NCI-H2227 treated with DMSO at 0.1 percent for 48 hours (cell line): ENCODE measurements around the gene SKI.
A peak's percentile ranks its signal among the peaks of the same experiment; 100 is the strongest.

Experiments used
- DNase-seq: peaks from one replicate; lab custom pipeline; 2025; lab: John Stamatoyannopoulos, UW

SKI gene

DNA sequence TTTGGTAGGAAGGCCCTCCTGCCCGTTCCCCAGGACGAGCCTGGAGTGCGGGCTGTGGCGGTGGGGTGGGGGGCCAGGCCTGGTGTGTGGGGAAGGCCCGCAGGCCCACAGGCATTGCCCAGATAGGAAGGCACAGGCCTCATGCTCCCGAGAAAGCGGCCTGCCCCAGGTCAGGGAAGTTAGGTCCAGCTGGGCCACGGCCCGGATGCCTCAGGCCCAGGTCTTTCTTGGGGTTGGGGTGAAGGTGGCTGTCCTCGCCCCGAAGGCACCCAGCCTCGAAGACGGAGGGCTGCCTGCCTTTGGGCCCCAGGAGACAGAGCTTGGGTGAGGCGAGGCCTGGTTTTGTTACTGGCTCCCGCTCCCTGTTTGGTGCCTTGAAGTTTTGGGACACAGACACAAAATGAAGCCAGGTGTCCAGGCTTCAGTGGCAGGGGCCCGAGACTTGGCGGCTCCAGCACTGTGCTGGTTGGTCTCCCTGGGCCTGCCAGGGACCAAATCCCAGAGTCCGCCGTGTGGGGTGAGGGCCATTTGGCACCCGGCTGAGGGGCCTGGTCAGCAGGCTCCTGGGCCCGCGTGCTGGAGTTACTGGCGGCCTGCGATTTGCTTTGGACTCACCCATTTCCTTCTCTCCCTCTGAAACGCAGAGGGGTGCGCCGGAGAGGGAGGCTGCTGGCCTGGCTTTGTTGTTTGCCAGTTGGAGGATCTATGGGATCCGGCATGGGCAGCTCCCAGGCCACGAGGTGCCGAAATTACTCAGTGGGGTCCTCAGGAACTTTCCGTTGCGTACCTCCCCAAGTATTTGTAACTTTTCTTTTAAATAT lies 2.0 kb downstream of the SKI start:
- DNase-seq: no peak

DNA sequence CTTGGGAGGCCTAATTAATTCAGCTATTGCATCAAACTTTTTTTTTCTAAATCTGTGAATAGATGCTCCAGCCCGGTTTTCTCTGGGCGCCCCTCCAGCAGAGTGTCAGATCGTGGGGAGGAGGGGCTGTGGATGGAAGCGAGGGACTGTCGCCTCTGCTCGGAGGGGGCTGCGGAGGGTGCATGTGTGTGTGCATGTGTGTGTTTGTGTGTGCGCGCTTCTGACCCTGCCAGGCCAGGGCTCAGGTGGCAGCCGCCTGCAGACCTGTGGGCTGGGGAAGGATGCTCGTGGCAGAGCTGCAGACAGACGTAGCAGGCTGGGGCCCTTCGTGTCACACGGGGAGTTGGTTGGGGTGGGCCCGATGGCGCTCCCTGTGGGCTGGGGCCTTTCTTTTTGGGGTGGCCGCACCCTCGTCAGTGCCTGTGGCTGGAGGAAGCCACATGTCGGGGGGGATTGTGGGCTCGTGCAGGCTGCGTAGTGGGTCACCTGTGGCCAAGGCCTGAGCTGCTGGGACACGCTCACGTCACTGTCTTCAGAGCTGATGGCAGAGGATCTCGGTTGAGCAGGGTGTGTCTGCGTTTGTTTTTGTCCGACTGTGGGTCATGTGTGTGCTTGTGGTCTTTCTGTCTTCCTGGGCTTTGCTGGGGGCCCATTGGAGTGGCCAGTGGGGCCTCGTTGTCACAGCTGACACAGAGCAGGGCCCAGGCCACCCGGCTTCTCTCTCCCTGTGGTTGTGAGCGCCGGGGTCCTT lies 2.8 kb downstream of the SKI start:
- DNase-seq: no peak

GRCh38 chr1:2231532-2232254 lies 3.6 kb downstream of the SKI start:
- DNase-seq: peak; percentile 44

GRCh38 chr1:2232255-2232915 lies 4.3 kb downstream of the SKI start:
- DNase-seq: no peak

GRCh38 chr1:2232916-2233438 lies 4.9 kb downstream of the SKI start:
- no peak for DNase-seq

GRCh38 chr1:2233468-2233867 lies 5.3 kb downstream of the SKI start:
- no peak for DNase-seq

DNA sequence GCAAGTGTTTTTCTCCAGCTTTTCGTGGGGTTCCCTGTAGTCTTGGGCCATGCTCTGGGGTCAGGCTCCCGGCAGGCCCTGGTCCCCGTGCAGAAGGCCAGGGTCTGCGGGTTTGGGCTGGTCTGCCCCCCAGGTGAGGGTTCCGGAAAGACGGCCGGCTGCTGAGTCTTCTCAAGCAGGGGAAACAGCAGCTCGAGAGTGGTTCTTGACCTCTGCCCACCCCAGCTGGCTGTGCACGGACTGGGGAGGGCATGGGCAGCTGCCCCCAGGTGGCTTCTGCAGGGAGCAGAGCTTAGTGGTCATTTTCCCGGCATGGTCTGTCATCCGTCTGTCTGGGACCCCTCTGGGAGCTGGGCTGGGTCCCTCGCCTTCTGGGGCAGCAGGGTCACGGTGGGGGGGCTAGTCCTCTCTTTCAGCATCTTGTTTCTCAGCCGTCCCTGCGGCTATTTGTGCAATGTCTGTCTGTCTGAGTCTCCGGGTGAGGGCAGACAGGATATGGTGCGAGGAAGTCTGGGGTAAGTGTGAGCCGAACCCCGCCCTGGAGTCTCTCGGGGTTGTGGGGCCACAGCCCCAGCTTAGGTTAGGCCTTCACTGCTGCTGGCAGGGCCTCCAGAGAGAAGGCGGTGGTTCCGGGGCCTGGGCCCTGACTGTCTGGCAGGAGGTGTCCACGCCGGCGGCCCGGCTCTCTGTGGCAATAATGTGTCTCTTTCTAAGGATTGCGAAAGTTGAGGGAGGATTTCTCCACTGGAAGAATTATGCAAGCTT lies 6.1 kb downstream of the SKI start:
- no peak for DNase-seq

DNA sequence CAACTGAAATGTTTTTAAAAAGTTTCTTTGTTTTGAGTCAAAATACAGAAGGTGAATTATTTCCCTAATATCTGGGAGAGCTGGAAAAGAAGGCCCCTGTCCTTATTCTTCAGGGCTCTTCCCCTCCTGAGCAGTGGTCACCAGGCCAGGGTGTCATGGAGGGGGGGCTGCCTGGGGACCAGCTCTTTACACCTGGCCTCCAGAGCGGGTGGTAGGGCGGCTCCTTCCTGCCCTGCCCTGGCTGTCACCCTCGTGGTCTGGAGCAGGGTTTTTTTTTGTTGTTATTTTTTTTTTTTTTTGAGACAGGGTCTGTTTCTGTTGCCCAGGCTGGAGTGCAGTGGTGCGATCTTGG lies 6.6 kb downstream of the SKI start:
- DNase-seq: no peak

DNA sequence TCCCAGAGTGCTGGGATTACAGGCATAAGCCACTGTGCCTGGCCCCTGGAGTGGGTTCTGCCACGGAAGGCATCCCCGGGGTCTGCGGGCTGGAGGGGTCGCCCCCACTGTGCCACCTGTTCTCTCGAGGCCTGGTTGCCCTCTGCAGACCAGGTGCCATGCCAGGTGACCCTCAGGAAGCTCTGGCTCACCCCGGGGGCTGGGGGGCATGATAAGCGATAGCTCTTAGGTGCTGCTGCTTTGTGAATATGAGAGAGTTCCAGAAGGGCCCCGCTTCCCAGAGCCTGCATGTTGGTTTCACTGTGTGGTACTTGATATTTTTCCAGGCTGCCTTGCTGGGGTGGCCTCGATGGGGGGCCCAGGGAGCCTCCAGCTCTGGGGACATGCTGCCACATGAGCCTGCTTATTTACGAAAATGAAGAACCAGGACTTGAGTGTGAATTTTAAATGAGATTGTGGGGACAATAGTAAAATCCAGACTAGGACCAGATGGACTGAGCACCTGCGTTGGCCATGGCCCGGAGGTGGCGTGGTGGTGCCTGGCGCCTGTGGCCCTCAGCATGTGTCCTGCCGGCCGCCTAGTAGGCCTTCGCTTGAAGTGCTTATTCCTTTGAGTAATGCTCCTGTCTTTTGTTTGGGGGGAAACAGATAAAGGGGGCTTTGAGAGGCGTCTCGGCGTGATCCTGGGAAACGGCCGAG lies 7.3 kb downstream of the SKI start:
- no peak for DNase-seq

GRCh38 chr1:2236695-2237677 lies 8.9 kb downstream of the SKI start:
- no peak for DNase-seq

DNA sequence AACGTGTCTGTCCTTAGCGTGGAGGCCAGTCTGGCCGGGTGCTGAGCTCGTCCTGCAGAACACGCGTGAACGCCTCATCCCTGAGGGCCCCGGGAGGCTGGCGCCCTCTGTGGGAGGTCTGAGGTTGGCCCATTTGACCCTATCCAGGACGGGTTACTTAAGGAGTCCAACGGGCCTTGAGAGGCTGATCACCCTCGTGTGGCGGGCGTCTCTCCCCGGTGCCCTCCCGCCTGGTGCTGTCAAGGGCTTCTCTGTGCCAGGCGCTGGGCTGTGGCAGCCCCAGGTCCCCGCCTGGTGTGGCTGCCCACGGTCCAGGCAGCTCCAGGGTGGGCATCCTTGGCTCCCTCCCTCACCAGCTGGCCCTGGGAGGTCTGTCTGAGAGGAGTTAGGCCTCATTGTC lies 9.7 kb downstream of the SKI start:
- no peak for DNase-seq

DNA sequence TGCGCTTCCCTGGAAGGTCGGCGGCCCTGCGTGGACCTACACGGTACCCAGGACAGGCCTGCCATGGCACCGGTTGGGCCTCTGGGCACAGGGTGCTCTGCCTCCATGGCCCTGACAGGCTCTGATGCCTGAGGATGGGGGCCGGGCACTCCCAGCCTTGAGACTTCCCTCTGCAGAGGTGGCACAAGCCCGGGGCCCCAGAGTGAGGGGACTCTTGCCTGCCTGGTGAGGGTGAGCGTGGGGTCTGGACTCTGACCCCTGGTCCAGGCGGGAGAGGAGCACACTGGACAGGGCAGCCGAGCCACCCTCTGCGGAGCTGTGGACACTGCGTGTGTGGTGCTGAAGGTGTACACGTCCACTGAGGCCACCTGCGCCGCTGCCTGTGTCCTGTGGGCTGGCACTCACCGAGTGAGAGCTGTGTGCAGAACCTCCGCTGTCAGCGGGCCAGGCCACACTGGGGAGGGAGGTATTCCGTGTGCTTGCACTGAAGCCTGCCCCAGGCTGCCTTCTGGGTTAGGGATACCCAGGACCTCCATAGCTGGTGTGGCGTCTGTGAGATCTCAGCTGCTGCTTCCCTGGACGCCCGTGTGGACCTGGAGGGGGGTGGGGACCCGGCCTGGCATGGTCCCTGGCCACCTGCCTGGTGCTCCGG lies 10.4 kb downstream of the SKI start:
- DNase-seq: no peak

DNA sequence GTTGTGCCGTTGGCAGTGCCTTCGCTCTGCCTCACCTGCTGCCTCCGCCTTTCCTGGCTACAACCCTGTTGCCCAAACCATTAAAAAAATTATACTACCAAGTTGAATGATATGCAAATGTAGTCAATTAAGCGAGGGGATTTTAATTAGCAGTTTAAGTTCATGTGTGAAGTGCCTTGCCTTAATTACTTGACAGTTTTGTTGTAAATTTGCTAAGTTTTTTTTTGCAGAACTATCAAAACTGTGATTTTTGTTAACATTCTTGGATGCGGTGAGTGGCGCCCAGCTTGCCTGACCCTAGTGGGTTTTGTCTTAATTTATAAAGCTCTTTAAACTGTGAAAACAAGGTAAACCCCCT lies 10.9 kb downstream of the SKI start:
- DNase-seq: no peak

- no peak for DNase-seq
Observed at GRCh38 chr1:2239384-2239985, 11.4 kb downstream of the SKI start.

GRCh38 chr1:2240270-2241156 lies 12.4 kb downstream of the SKI start:
- DNase-seq: no peak

DNA sequence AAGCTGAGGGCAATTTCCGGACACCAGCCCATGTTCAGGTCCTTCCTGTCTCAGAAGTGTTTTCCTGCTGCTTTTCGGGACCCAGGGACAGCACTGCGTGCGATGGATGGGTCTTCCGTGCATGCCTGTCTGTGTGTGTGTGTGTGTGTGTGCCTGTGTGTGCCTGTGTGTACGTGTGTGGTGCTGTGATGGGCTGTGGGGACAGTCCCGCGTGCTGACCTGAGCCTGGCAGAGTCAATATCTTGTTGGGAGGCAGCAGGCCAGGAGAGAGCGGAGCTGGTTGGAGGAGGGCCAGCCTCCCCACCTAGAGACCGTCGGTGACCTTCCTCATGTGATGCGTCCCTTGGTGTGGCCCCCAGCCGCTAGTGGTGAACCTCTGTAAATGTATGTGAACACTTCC lies 13.7 kb downstream of the SKI start:
- DNase-seq: no peak
